A549 (cell line): ENCODE results near the gene CHURC1. TPM values are rescaled to one million over a fixed set of nuclear protein-coding genes. Genes with fewer than 3 reads are reported as not detected.

Experiments used
- ATAC-seq, 2 experiments: fragments of 200-7000 bp in 1 of 2; fragments of >200 bp in 1 of 2; cut with Nextera tagmentation in 1 of 2; cut with Tn5 transposase in 1 of 2; 3 replicates each; pipeline versions ENCODE4 v1.8.0 to v1.9.1; 2018 to 2020; ENCODE audit warnings: mild to moderate bottlenecking in 1 of 2, moderate library complexity in 1 of 2
- CTCF ChIA-PET: fragments of 300-600 bp; sonication (Branson Sonifier 250); formaldehyde crosslinking; extraction: SDS; loops from one replicate; lab custom pipeline; 2021; ENCODE audit warnings: antibody characterized with exemption, inconsistent platforms; lab: Yijun Ruan, JAX
- POLR2A ChIA-PET: fragments of 350-600 bp; formaldehyde crosslinking; extraction: SDS; loops from one replicate; lab custom pipeline; 2021; ENCODE audit warnings: antibody characterized with exemption, inconsistent platforms; lab: Yijun Ruan, JAX
- DNase-seq, 2 experiments: peaks; one replicate each; pipeline versions ENCODE4 v3.0.0 to v3.0.0-alpha.2; 2011 to 2016; ENCODE audit warnings: low read depth in 1 of 2, low spot score in 1 of 2
- FAIRE-seq: peaks from 2 replicates; lab custom pipeline; 2011; peaks lifted over from hg19 to GRCh38; lab: Jason Lieb, UNC
- H3K27ac ChIP-seq, 2 experiments: fragments of >200 bp; sonication (Bioruptor Twin); formaldehyde crosslinking; 3 replicates each; pipeline ENCODE4 v1.5.1; 2016 to 2017
- H3K4me1 ChIP-seq: fragments of >200 bp; sonication (Bioruptor Twin); formaldehyde crosslinking; 3 replicates; pipeline ENCODE4 v1.6.1; 2016
- H3K4me2 ChIP-seq: fragments of >200 bp; sonication (Bioruptor Twin); formaldehyde crosslinking; 3 replicates; pipeline ENCODE4 v1.6.1; 2016
- H3K4me3 ChIP-seq: fragments of >200 bp; sonication (Bioruptor Twin); formaldehyde crosslinking; 3 replicates; pipeline ENCODE4 v1.5.1; 2016
- H3K9me3 ChIP-seq: fragments of >200 bp; sonication (Bioruptor Twin); formaldehyde crosslinking; 3 replicates; pipeline ENCODE4 v1.6.1; 2016
- ATOH8 ChIP-seq: fragments of 250-450 bp; sonication (Bioruptor Pico); IDR thresholded peaks from 2 replicates; pipeline ENCODE4 v1.5.0; 2020; ENCODE audit warnings: low read depth, mild to moderate bottlenecking, moderate library complexity
- BCL3 ChIP-seq: fragments of >200 bp; sonication (Bioruptor Twin); formaldehyde crosslinking; IDR thresholded peaks from 3 replicates; pipeline ENCODE4 v1.6.1; 2016
- CBX2 ChIP-seq: fragments of 200-600 bp; sonication (generic); IDR thresholded peaks from 2 replicates; pipeline ENCODE4 v1.6.1; 2016; ENCODE audit warnings: low read depth, mild to moderate bottlenecking, borderline replicate concordance
- CBX8 ChIP-seq: fragments of 200-600 bp; sonication (generic); IDR thresholded peaks from 2 replicates; pipeline ENCODE4 v1.6.1; 2016
- CEBPB ChIP-seq, 2 experiments: fragments of >200 bp in 1 of 2; sonication (Bioruptor Twin) in 1 of 2; formaldehyde crosslinking in 1 of 2; IDR thresholded peaks; 2 replicates each; pipeline ENCODE4 v1.6.1; 2012 to 2016
- CHD2 ChIP-seq: fragments of 150-350 bp; IDR thresholded peaks from 2 replicates; pipeline ENCODE4 v1.6.1; 2014; ENCODE audit warnings: low read length; ENCODE audit not compliant: partially characterized antibody
- CHD4 ChIP-seq: fragments of 200-600 bp; sonication (generic); IDR thresholded peaks from 2 replicates; pipeline ENCODE4 v1.6.1; 2016; ENCODE audit warnings: antibody characterized with exemption, mild to moderate bottlenecking, borderline replicate concordance
- E2F6 ChIP-seq: IDR thresholded peaks from 2 replicates; pipeline ENCODE4 v1.6.1; 2012; ENCODE audit warnings: low read depth, borderline replicate concordance
- EHF ChIP-seq: fragments of 250-450 bp; sonication (Bioruptor Pico); IDR thresholded peaks from 2 replicates; pipeline ENCODE4 v1.5.0; 2020; ENCODE audit warnings: mild to moderate bottlenecking
- ELK1 ChIP-seq: fragments of 150-350 bp; IDR thresholded peaks from 2 replicates; pipeline ENCODE4 v1.6.1; 2014; ENCODE audit warnings: low read depth, mild to moderate bottlenecking, low read length
- ESRRA ChIP-seq: fragments of 150-350 bp; IDR thresholded peaks from 2 replicates; pipeline ENCODE4 v1.6.1; 2014; ENCODE audit warnings: mild to moderate bottlenecking, low read length, borderline replicate concordance
- FOSB ChIP-seq: fragments of 250-450 bp; sonication (Bioruptor Pico); IDR thresholded peaks from 2 replicates; pipeline ENCODE4 v1.5.0; 2020; ENCODE audit warnings: mild to moderate bottlenecking, moderate library complexity
- FOXS1 ChIP-seq: fragments of 250-450 bp; sonication (Bioruptor Pico); IDR thresholded peaks from 2 replicates; pipeline ENCODE4 v1.5.0; 2020; ENCODE audit warnings: mild to moderate bottlenecking, moderate library complexity
- HDAC2 ChIP-seq: fragments of 200-600 bp; sonication (generic); IDR thresholded peaks from 2 replicates; pipeline ENCODE4 v1.6.1; 2016
- HEYL ChIP-seq: fragments of 250-450 bp; sonication (Bioruptor Pico); IDR thresholded peaks from 2 replicates; pipeline ENCODE4 v1.8.0; 2021; ENCODE audit warnings: mild to moderate bottlenecking, moderate library complexity
- HOXA7 ChIP-seq: fragments of 250-450 bp; sonication (Bioruptor Pico); IDR thresholded peaks from 2 replicates; pipeline ENCODE4 v1.5.0; 2020; ENCODE audit warnings: mild to moderate bottlenecking, moderate library complexity
- JUN ChIP-seq, 2 experiments: fragments of >200 bp; sonication (Bioruptor Twin); formaldehyde crosslinking; IDR thresholded peaks; 2 replicates in 1 of 2; 3 replicates in 1 of 2; pipeline ENCODE4 v1.6.1; 2016 to 2017
- JUNB ChIP-seq: fragments of >200 bp; sonication (Bioruptor Twin); formaldehyde crosslinking; IDR thresholded peaks from 2 replicates; pipeline ENCODE4 v1.6.1; 2016
- KDM1A ChIP-seq: fragments of 200-600 bp; sonication (generic); IDR thresholded peaks from 2 replicates; pipeline ENCODE4 v1.6.1; 2016; ENCODE audit warnings: low read depth, mild to moderate bottlenecking
- MAFK ChIP-seq: fragments of 450-650 bp; IDR thresholded peaks from 2 replicates; pipeline ENCODE4 v1.6.1; 2014; ENCODE audit not compliant: partially characterized antibody
- MAX ChIP-seq: IDR thresholded peaks from 2 replicates; pipeline ENCODE4 v1.6.1; 2012
- MAZ ChIP-seq: fragments of 150-350 bp; IDR thresholded peaks from 2 replicates; pipeline ENCODE4 v1.6.1; 2014; ENCODE audit warnings: antibody characterized with exemption, low read depth, low read length, borderline replicate concordance
- MYC ChIP-seq: IDR thresholded peaks from 2 replicates; pipeline ENCODE4 v1.6.1; 2012; ENCODE audit warnings: mild to moderate bottlenecking, inconsistent platforms, low read length, improper control_type of control experiment, borderline replicate concordance
- NFE2L2 ChIP-seq: fragments of 150-350 bp; conservative IDR thresholded peaks from 2 replicates; pipeline ENCODE4 v1.6.1; 2014; ENCODE audit warnings: low read length
- NPAS2 ChIP-seq: fragments of 250-450 bp; sonication (Bioruptor Pico); IDR thresholded peaks from 2 replicates; pipeline ENCODE4 v1.8.0; 2022; ENCODE audit warnings: mild to moderate bottlenecking, moderate library complexity, borderline replicate concordance
- PHF8 ChIP-seq: fragments of 200-600 bp; sonication (generic); IDR thresholded peaks from 2 replicates; pipeline ENCODE4 v1.6.1; 2016; ENCODE audit warnings: low read depth, mild to moderate bottlenecking, antibody characterized with exemption, moderate library complexity, borderline replicate concordance
- POLR2A ChIP-seq: IDR thresholded peaks from 2 replicates; pipeline ENCODE4 v1.6.1; 2012; ENCODE audit warnings: mild to moderate bottlenecking, low read length
- RARB ChIP-seq: fragments of 250-450 bp; sonication (Bioruptor Pico); IDR thresholded peaks from 2 replicates; pipeline ENCODE4 v1.8.0; 2021; ENCODE audit warnings: mild to moderate bottlenecking, moderate library complexity
- RFX5 ChIP-seq: fragments of 450-650 bp; IDR thresholded peaks from 2 replicates; pipeline ENCODE4 v1.7.1; 2014; ENCODE audit warnings: antibody characterized with exemption, mild to moderate bottlenecking, moderate library complexity
- RNF2 ChIP-seq: fragments of 200-600 bp; sonication (generic); IDR thresholded peaks from 2 replicates; pipeline ENCODE4 v1.6.1; 2016; ENCODE audit warnings: low read depth, mild to moderate bottlenecking, antibody characterized with exemption, moderate library complexity, borderline replicate concordance
- TFCP2L1 ChIP-seq: fragments of 250-450 bp; sonication (Bioruptor Pico); IDR thresholded peaks from 2 replicates; pipeline ENCODE4 v1.5.0; 2021; ENCODE audit warnings: mild to moderate bottlenecking
- USF2 ChIP-seq: fragments of 450-650 bp; IDR thresholded peaks from 2 replicates; pipeline ENCODE4 v1.6.1; 2014; ENCODE audit warnings: antibody characterized with exemption
- ZC3H11A ChIP-seq: fragments of 450-650 bp; IDR thresholded peaks from 2 replicates; pipeline ENCODE4 v1.6.1; 2014; ENCODE audit warnings: antibody characterized with exemption, mild to moderate bottlenecking
- ZNF302 ChIP-seq: fragments of 250-450 bp; sonication (Bioruptor Pico); IDR thresholded peaks from 2 replicates; pipeline ENCODE4 v1.9.0; 2021; ENCODE audit warnings: inconsistent platforms, mild to moderate bottlenecking, moderate library complexity
- WGBS: methylation state at CpG from one replicate; pipeline ENCODE4 v1.1.6; 2017; ENCODE audit errors: missing lambda C conversion rate; 5-methylcytosine and 5-hydroxymethylcytosine counted together
- polyA plus RNA-seq, 4 experiments: library from polyadenylated mRNA; depleted of rRNA in 3 of 4; stranded (reverse); fragments of >200 nt; fragmentation: RNase III in 1 of 4; extraction: RNeasy Plus Mini Kit Qiagen cat#74134 plus additional on column Dnase treatment in 1 of 4; gene quantifications; 2 replicates in 3 of 4; 3 replicates in 1 of 4; pipeline ENCODE4 v1.2.3, GENCODE V29; 2011 to 2017

Gene CHURC1
- polyA plus RNA-seq, 2 of the 4 experiments (the other 2 are of a cell fraction), result 151 to 153 TPM

- peak; percentile 47 to 77 for ATAC-seq
- TF ChIP-seq RARB (CRISPR knock-in tag) (no peak), FOXS1 (CRISPR knock-in tag) (no peak), MAZ (no peak), HOXA7 (CRISPR knock-in tag) (no peak), MAFK (peak; percentile 98), CBX2 (no peak), MAX (peak; percentile 37; the same call in 1 of the 2 replicates), TFCP2L1 (CRISPR knock-in tag) (no peak), ESRRA (no peak), NPAS2 (no peak), ATOH8 (CRISPR knock-in tag) (no peak), USF2 (no peak), CHD2 (no peak), MYC (0 out of 2 replicates have a peak, but pooled peaks have one; percentile 15), PHF8 (no peak), RNF2 (no peak), ZNF302 (CRISPR knock-in tag) (no peak), POLR2A (peak; percentile 82), CBX8 (no peak), CEBPB (IDR thresholded peaks at IDR 0.05) (no peak), FOSB (no peak), BCL3 (no peak), ZC3H11A (no peak), RFX5 (no peak), JUN (IDR thresholded peaks at IDR 0.05) (peak in 1 of 2 experiments; percentile 24; a peak in 1 of 5 replicates), E2F6 (no peak), EHF (no peak), HDAC2 (no peak), CHD4 (no peak), KDM1A (no peak), NFE2L2 (peak; percentile 75), HEYL (CRISPR knock-in tag) (no peak), ELK1 (no peak), JUNB (no peak)
- peak; percentile 47 to 94 for DNase-seq
- H3K27ac ChIP-seq, result peak within 1 kb of the TSS; percentile 90 to 92
- peak within 1 kb of the TSS; percentile 79 for H3K4me2 ChIP-seq
- WGBS, result 12% methylated on average over 13 of the region's 13 CpGs
- CTCF ChIA-PET, result interaction anchor here (0.6 to 1.3 kb wide), 2 partner anchors 44 to 272 kb away, joined by 4 to 5 read pairs; partner anchors contain the start of gene FNTB
- H3K4me3 ChIP-seq, result peak within 1 kb of the TSS; percentile 49
- POLR2A ChIA-PET, result no interaction called here
- FAIRE-seq, result peak; percentile 70
- H3K9me3 ChIP-seq, result no peaks in the 10 kb centered on the region
- peaks cover 67% of the 10 kb centered on the region for H3K4me1 ChIP-seq
Measured at GRCh38 chr14:64942531-64943111, 28.4 kb downstream of the CHURC1 start, which contains the start of gene GPX2. Gene GPX2, minus strand, starts transcription at chr14:64942745. Its CDS starts 19 bp downstream, at chr14:64942726.
